T-helper 22 cell (primary cell): ENCODE measurements around the gene HGD.
"Not testable (repeated sequence)": the region's sequence is repeated elsewhere in the genome, so short reads cannot be mapped to it uniquely, and the experiment has no call there.

Source experiments
- DNase-seq: peaks from one replicate; pipeline ENCODE4 v3.0.0-alpha.2; 2020; ENCODE audit warnings: low read depth

Gene HGD

DNA sequence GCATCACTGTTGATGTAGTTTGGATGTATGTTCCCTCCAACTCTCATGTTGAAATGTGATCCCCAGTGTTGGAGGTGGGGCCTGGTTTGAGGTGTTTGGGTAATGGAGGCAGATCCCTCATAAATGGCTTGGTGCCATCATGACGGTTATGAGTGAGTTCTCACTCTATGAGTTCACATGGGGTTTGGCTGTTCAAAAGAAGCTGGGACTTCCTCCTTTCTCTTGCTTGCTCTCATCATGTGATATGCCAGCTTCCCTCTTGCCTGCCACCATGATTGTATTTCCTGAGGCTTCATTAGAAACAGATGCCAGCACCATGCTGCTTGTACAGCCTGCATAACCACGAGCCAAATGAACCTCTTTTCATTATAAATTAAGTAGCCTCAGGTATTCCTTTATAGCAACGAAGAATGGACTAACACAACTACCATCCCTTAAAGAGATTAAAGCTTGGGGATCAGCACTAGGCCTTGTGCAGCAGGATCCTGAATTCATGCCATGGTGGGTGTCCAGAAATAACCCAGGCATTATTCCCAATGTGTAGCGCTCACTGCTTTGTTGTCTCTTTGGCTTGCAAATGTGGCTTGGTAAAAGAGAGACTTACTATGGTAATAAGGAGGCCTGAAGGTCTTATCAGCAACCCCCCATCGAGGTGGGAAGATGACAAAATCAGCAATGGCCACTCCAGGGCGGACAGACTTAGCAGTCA, 44.0 kb downstream of the HGD start:
- DNase-seq, result no peak

GRCh38 chr3:120636795-120637401, 45.1 kb downstream of the HGD start:
- DNase-seq, result no peak

GRCh38 chr3:120634539-120634938, 47.5 kb downstream of the HGD start:
- no peak for DNase-seq

DNA sequence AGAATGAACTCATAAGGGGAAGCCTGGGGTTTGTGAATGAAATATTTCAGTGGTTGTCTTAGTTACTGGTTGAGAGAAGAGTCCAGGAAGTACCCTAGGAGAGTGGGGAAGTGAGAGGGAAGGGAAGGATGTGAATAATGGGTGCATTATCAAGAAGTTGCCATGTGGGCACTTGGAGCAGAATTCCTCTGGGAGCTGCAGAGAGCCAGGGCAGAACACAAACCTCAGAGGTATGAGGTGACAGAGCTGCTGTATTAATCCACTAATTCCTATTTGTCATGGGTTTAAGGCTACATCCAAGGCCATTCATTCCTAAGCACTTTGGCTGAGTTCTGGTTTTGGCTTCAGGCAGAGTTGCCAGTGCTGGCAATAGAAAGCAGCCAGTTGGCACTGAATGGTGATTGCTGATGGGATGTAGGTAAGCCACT, 56.9 kb downstream of the HGD start:
- no peak for DNase-seq

GRCh38 chr3:120623727-120624093, 58.3 kb downstream of the HGD start:
- DNase-seq, result no peak

- no peak for DNase-seq
These were observed 58.9 kb downstream of the HGD start for GRCh38 chr3:120622870-120623726.

GRCh38 chr3:120622457-120622856, 59.6 kb downstream of the HGD start:
- DNase-seq, result no peak

DNA sequence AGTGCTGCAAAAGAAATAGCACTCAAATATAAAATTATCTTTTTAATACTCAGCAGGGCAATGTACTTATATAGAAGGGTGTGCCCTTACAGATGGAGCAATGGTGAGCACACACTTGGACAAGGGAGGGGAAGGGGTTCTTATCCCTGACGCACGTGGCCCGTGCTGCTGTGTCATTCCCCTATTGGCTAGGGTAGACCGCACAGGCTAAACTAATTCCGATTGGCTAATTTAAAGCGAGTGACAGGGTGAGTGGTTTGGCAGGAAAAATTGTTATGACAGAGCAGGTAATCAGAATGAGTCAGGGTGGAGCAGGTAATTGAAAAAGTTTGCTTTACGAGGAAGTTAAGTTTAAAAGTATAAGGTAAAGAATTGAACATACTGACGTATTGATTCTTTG, 65.3 kb downstream of the HGD start:
- not testable (repeated sequence) for DNase-seq

DNA sequence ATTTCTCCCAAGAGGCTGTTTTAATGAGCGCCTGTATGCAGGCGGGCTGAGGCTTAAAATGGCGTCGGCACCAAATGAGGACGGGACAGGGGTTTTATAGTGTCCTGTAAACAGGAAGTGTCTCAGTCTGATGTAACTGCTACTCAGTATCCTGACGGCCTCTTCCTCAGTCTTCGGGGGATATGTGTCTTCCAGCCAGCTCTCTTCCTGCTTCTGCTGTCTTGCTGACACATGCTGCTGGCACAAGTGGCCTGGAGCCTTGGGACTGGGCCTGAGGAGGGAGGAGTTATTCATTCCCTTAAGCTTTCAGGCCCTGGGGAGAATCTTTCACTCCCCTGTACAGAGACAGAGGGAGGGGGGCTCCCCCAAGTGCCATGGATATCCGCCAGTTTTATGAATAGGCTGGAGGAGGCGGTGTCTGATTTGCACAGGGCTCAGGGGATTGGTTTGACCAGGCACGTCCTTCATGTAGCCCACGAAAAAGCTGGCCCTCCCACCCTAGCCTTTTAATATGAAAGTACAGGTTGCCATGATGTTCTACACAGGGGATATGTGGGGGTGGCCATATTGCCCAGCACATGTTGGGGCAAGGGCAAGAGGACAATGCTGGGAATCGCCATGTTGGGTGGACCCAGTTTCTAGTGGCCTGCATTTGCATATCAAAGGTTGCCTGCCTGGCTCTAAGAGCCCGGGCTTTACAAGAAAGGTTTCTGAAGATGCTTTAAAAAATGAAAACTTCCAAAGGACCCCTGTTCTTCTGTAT, 66.0 kb downstream of the HGD start:
- DNase-seq, result no peak

DNA sequence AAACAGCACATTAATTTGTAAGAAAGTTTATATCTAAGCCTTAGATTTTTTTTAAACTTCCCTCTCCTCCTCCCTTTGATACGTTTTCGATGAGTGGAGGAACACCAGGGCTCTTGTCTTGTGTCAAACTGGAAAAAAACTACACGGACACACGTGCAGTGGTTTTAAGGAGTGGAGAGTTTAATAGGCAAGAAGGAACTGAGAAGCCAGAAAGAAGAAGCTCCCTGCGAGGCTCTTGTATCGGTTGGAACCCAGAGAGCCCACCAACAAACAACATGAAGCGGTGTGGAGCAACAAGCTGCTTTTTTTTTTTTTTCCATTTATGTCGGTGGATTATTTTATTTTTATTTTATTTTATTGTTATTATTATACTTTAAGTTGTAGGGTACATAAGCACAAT, 67.3 kb downstream of the HGD start:
- no peak for DNase-seq

GRCh38 chr3:120608506-120608905, 73.5 kb downstream of the HGD start:
- no peak for DNase-seq

DNA sequence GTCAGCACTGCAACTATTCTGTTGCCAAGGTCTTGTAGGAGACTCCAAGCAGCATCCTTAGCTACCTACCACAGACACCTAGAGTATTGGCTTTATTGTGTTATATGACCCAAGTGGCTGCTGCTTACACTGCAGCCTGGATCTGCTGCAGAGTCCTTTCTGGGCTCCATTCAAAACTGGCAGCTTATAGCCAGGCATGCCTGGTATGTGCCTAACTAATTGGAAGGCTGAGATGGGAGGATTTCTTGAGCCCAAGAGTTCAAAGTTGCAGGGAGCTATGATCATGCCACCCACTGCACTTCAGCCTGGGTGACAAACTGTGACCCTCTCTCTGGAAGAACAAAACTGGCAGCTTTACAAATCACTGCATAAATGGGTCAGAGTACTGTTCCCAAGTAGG, 77.3 kb downstream of the HGD start:
- no peak for DNase-seq

GRCh38 chr3:120604382-120604781, 77.7 kb downstream of the HGD start:
- no peak for DNase-seq

GRCh38 chr3:120602682-120603081, 79.4 kb downstream of the HGD start:
- DNase-seq, result no peak

- no peak for DNase-seq
These were observed 80.5 kb downstream of the HGD start for GRCh38 chr3:120601554-120601953.

DNA sequence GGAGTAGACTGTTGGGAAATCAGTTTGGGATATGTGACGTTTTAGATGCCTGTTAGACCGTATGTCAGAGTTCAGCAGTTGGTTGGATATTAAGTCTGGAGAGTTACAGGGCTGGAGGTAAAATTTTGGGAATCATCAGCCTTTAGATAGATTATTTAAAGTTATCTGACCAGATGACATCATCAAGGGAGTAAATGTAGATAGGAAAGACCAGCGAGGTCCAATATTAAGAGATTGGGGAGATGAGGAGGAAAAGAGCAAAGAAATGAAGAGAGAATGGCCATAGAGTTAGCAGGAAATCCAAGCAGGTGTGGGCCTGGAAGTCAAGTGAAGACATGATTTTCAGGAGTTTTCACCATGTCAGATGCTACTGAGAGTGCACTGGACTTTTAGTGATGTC, 82.8 kb downstream of the HGD start:
- DNase-seq, result no peak

DNA sequence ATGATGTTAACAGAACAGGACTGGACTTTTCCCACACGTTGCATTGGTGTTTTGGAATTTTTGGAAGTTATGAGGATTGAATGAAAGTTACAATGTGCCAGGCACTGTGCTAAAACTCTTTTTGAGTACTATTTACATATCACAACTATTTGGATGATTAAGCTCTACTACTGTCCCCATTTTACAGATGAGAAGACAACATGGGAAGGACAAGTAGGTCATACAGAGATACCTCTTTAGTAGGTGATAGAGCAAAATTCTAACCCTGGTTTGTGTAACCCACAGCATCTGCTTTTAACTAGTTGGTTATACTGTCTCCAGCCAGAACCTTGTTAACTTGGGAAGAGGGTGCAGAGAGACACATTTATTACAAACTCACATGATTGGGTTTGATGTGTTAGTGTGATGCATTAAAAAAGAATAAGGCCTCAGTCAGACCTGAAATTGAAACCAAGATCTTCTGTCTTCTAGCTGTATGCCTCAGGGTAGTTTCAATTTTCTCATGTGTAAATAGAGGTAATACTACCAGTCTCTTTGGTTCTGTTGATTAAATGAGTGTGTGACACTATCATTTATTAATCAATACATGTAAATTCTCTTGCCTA, 84.5 kb downstream of the HGD start:
- DNase-seq, result no peak

GRCh38 chr3:120596853-120597223, 85.2 kb downstream of the HGD start:
- no peak for DNase-seq

DNA sequence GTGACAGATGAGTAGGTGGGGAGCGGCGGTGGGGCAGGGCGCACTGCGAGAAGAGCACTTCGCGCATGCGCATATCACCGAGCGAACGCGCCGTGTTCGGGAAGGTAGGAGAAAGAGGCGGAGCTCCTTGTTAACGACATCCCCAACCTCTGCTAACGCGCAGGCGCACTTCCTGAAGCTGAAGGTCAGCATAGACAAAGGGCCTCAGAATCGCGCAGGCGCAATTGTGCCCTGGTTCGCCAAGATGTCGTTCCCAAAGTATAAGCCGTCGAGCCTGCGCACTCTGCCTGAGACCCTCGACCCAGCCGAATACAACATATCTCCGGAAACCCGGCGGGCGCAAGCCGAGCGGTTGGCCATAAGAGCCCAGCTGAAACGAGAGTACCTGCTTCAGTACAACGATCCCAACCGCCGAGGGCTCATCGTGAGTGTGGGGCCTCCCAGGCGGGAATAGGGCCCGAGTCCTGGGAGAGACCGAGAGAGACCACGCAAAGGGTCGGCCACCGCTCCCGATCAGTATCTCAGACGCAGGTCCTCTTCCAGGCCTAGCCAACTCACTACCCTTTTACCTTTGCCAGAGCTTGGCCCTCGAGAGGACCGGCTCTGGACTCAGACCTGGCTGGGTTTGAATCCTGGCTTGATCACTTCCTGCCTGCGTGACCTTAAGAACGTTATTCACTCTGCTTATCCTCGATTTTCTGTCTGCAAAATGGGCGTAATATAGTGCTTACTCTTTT, 85.8 kb downstream of the HGD start, which contains the start of gene NDUFB4:
Gene NDUFB4, plus strand, starts transcription at position 221 of the 737 bp plus-strand sequence. Its CDS starts 24 bp downstream, at position 245.
- DNase-seq, result peak; percentile 96

DNA sequence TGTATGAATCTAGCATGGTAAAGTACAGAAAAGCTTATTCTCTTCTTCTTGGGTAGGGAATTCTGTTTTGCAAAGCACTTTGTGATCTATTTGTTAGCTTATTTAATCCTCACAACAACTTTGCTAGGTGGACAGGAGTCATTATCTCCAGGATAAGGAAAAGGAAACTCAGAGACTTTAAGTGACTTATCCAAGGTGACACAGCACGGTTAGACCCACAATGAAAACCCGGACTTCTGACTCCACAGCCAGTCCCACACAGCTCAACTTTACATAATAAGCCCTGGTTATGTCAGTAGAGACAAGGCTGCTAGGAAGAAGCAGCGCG, 86.3 kb downstream of the HGD start:
- no peak for DNase-seq

DNA sequence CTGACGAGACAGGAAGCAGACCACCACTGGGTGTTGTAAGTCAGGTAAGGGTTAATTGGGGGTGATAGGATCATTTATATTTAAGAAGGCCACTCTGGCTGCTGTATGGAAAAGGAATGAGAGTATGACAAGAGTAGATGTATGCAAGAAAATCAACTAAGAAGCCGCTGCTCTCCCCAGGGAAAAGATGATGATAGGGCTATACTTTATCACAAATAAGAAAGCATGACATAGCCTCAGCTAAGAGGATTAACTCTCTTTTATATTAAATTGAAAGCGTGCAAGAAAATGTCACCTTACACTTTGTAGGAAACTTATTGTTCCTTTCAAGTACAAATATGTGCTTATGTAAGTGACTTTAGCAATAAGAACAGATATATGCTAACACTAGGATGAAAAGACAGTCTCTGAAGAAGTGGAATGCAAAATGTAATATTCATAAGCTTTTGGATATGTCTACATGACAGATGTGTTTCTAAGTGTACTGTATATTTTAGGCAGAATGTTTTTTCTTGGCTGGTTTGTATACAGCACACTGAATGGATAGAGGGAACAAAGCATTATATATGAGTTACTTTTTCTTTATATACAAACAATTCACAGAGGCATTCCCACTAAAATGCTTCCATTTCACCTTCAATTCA, 94.6 kb downstream of the HGD start:
- DNase-seq, result no peak
